Esophagus (tissue), 2 donors: Measurements from ENCODE around the gene HTR1D. TPM values are rescaled to one million over a fixed set of nuclear protein-coding genes. Genes with fewer than 3 reads are reported as not detected.
"Not testable (repeated sequence)": the region's sequence is repeated elsewhere in the genome, so short reads cannot be mapped to it uniquely, and the experiment has no call there.

ENCODE experiments used
- H3K27ac ChIP-seq, 2 donors: one replicate each; pipeline ENCODE4 v1.5.1; 2013; ENCODE audit warnings: low read depth in 2 of 2, mild to moderate bottlenecking in 2 of 2, inconsistent platforms in 1 of 2, low read length in 1 of 2, moderate library complexity in 1 of 2
- H3K27me3 ChIP-seq, 2 donors: one replicate each; pipeline ENCODE4 v1.6.1; 2013; ENCODE audit warnings: low read length in 2 of 2, control low read depth in 1 of 2, mild to moderate bottlenecking in 1 of 2; ENCODE audit not compliant: insufficient read depth in 2 of 2, control insufficient read depth in 1 of 2
- H3K36me3 ChIP-seq, 2 donors: one replicate each; pipeline ENCODE4 v1.6.1; 2013; ENCODE audit warnings: low read length in 1 of 2; ENCODE audit not compliant: control insufficient read depth in 2 of 2, insufficient read depth in 2 of 2
- H3K4me1 ChIP-seq, 2 donors: one replicate each; pipeline ENCODE4 v1.6.1; 2013; ENCODE audit warnings: low read length in 1 of 2; ENCODE audit not compliant: control insufficient read depth in 2 of 2, insufficient read depth in 2 of 2
- H3K4me3 ChIP-seq, 2 donors: one replicate each; pipeline ENCODE4 v1.5.1; 2013; ENCODE audit warnings: low read length in 2 of 2, mild to moderate bottlenecking in 2 of 2, low read depth in 1 of 2, moderate library complexity in 1 of 2
- H3K9me3 ChIP-seq, 2 donors: one replicate each; pipeline ENCODE4 v1.6.1; 2013; ENCODE audit warnings: mild to moderate bottlenecking in 2 of 2, low read depth in 1 of 2, low read length in 1 of 2, moderate library complexity in 1 of 2; ENCODE audit not compliant: control insufficient read depth in 2 of 2, insufficient read depth in 1 of 2
- WGBS, 2 donors: extraction: QIAGEN DNeasy Blood & Tissue Kit; methylation state at CpG; one replicate each; pipeline ENCODE4 v1.1.7; 2013; 5-methylcytosine and 5-hydroxymethylcytosine counted together
- polyA plus RNA-seq, 2 donors: library from polyadenylated mRNA; stranded (reverse); fragments of 200-250 nt; gene quantifications; one replicate each; pipeline ENCODE4 v1.2.3, GENCODE V29; 2013
- donor health status: healthy with polysubstance abuse.
- donor health status: Bipolar disorder and iron deficiency.

The HTR1D gene
- polyA plus RNA-seq, 2 donors: not detected

- Histone ChIP-seq H3K36me3 (no peaks in the 10 kb centered on the region), H3K4me3 (no peak overlapping the region), H3K9me3 (no peaks in the 10 kb centered on the region), H3K27me3 (peaks cover 0 to 2% of the 10 kb centered on the region in 2 donors), H3K27ac (no peak overlapping the region), H3K4me1 (no peaks in the 10 kb centered on the region)
- WGBS, 2 donors: 33 to 43% methylated on average over 6 of the region's 6 CpGs
These were observed 6.9 kb downstream of the HTR1D start for GRCh38 chr1:23210351-23210785.

GRCh38 chr1:23209770-23210169 lies 7.5 kb downstream of the HTR1D start:
- peaks cover 0 to 2% of the 10 kb centered on the region in 2 donors for H3K27me3 ChIP-seq
- 78 to 80% methylated on average over 4 of the region's 4 CpGs for WGBS, 2 donors

DNA sequence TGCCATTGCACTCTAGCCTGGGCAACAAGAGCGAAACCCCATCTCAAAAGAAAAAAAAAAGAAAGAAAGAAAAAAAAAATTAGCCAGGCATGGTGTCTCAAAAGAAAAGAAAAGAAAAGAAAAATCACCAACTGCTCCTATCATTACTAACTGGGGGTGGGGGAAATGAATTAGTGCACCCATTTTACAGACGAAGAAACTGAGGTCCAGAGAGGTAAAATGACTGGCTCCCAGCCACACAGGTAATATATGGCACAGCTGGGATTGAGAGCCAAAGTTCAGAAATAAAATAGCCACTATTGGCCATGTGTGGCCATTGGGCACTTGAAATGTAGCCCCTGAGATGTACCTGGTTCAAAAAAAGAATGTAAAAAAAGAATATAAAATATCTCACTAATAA lies 8.8 kb downstream of the HTR1D start:
- H3K27ac ChIP-seq: no peak overlapping the region
- 88 to 94% methylated on average over 2 of the region's 2 CpGs for WGBS, 2 donors
- no peak overlapping the region for H3K4me3 ChIP-seq
- H3K4me1 ChIP-seq: no peaks in the 10 kb centered on the region
- no peaks in the 10 kb centered on the region for H3K36me3 ChIP-seq
- H3K9me3 ChIP-seq: no peaks in the 10 kb centered on the region
- peaks cover 0 to 2% of the 10 kb centered on the region in 2 donors for H3K27me3 ChIP-seq

More at GRCh38 chr1:23209770-23210169, 7.5 kb downstream of the HTR1D start:
- Histone ChIP-seq H3K4me1 (no peaks in the 10 kb centered on the region), H3K9me3 (no peaks in the 10 kb centered on the region), H3K27ac (no peak overlapping the region), H3K4me3 (no peak overlapping the region), H3K36me3 (no peaks in the 10 kb centered on the region)

DNA sequence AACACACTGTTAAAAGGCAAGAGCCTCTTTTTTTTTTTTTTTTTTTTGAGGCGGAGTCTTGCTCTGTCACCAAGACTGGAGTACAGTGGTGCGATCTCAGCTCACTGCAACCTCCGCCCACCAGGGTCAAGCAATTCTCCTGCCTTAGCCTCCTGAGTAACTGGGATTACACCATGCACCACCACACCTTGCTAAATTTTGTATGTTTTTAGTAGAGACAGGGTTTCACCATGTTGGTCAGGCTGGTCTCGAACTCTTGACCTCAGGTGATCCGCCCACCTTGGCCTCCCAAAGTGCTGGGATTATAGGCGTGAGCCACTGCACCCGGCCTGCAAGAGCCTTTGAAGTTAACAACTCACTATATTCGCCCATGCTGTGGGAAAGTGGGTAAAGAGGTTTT lies 9.6 kb downstream of the HTR1D start:
- H3K9me3 ChIP-seq, H3K27ac ChIP-seq, H3K4me3 ChIP-seq, H3K36me3 ChIP-seq, H3K27me3 ChIP-seq, H3K4me1 ChIP-seq: not testable (repeated sequence)
- WGBS, 2 donors: 87 to 90% methylated on average over 8 of the region's 8 CpGs

GRCh38 chr1:23202263-23202749 lies 15.0 kb downstream of the HTR1D start:
- no peaks in the 10 kb centered on the region for H3K4me1 ChIP-seq
- H3K9me3 ChIP-seq: no peaks in the 10 kb centered on the region
- no peak overlapping the region for H3K4me3 ChIP-seq
- H3K27ac ChIP-seq: no peak overlapping the region
- H3K27me3 ChIP-seq: peaks cover 0 to 3% of the 10 kb centered on the region in 2 donors
- H3K36me3 ChIP-seq: no peaks in the 10 kb centered on the region
- WGBS, 2 donors: 60 to 65% methylated on average over 3 of the region's 3 CpGs

DNA sequence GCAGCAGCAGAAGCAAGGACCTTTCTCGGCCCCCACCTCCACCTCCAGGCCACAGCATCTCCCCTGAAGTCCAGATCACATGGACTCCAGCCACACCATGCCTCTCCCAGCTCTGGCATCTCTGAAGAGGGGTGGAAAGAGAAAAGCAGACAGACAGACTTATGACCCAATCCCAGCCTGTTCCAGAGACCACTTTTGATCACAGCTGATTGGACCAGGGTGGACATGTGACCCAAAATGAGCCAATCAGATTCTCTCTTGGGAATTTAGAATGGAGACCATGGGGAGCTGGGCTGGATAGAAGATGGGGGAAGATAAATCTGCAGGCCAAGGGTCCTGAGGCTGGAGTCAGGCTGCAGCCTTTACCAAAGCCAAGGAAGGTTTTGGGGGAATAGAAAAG lies 16.4 kb downstream of the HTR1D start:
- H3K4me3 ChIP-seq: no peak overlapping the region
- H3K4me1 ChIP-seq: no peaks in the 10 kb centered on the region
- H3K27me3 ChIP-seq: peaks cover 0 to 3% of the 10 kb centered on the region in 2 donors
- no peaks in the 10 kb centered on the region for H3K36me3 ChIP-seq
- H3K9me3 ChIP-seq: no peaks in the 10 kb centered on the region
- no peak overlapping the region for H3K27ac ChIP-seq
- 75 to 82% methylated on average over 1 of the region's 1 CpG for WGBS, 2 donors

- WGBS, 2 donors: 45 to 63% methylated on average over 4 of the region's 4 CpGs
These were observed 18.9 kb downstream of the HTR1D start for GRCh38 chr1:23198373-23198772.

DNA sequence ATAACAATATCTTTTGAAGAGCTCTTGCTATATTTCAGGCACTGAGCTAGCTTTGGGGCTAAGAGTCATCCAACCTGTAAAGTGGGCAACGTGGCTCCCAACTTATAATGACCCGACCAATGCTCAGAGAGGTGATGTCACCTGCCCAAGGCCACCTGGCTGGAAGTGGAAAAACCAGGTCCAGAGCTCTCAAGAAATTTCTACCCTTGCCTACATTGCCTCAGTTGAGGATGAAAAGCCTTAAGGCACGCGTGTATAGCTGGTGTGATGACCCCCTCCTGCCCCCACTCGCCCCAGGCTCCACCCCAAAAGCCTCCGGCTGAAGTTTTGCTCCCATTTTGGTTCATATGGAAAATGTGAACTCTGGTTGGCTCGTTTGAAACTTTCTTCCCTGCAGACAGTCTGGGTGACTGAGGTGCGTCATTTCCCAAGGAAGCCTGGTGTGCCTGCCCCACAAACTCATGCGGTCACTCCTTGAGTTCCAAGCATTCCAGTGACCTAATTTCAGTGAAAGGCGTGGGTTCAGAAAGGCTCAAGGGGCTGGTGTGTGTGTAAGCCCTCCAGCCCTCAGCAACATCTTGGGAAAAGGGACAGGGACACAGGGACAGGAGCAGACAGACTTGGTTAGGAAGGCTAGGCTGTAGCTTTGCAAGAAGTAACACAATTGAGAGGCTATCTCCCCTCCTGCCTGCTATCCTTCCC lies 20.5 kb downstream of the HTR1D start:
- Histone ChIP-seq H3K4me3 (no peak overlapping the region), H3K9me3 (no peaks in the 10 kb centered on the region), H3K36me3 (no peaks in the 10 kb centered on the region), H3K27me3 (peaks cover 0 to 3% of the 10 kb centered on the region in 2 donors), H3K4me1 (no peaks in the 10 kb centered on the region), H3K27ac (no peak overlapping the region)
- 66 to 75% methylated on average over 10 of the region's 10 CpGs for WGBS, 2 donors

More at GRCh38 chr1:23198373-23198772, 18.9 kb downstream of the HTR1D start:
- H3K27me3 ChIP-seq: peaks cover 0 to 3% of the 10 kb centered on the region in 2 donors
- H3K4me3 ChIP-seq: no peak overlapping the region
- H3K4me1 ChIP-seq: no peaks in the 10 kb centered on the region
- no peaks in the 10 kb centered on the region for H3K9me3 ChIP-seq
- no peaks in the 10 kb centered on the region for H3K36me3 ChIP-seq
- no peak overlapping the region for H3K27ac ChIP-seq

DNA sequence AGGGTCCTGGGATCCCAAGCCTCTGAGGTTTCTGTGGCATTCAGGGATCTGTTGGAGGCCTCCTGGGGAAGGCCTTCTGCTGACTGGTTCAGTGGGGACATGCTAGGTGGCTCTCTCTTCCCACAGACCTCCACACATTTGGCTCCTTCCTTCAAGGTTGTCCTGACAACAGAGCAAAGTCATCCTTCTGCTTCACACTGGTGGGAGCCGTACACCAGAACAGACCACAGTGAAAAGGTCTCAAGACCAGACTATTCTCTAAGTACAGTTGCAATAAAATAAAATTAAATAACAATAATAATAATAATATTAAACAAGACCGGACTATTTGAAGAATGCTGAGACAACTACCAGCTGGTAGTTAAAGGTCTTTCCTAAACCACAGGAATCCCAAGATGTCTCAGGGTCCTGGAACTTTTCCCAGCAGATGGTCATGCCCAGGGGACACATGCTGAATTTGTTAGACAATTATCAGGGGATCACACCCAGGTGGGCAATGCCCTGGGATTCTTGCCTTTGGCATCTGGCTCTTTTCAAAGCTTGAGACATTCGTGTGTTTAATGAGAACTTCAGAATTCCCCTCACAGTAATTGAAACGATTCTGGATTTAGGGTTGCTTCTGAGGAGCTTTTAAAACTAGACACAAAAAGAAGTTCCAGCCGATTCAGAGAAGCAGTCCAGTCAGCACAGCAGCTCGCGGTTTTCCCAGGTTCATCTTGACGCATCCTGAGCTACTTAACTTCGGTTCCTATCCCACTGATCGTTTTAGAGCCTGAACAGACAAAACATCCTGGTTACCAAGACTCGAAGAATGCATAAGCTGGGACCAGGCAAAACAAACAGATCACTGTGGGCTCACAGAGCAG lies 22.9 kb downstream of the HTR1D start:
- Histone ChIP-seq H3K4me3 (no peak overlapping the region), H3K9me3 (no peaks in the 10 kb centered on the region), H3K27me3 (no peaks in the 10 kb centered on the region), H3K27ac (no peak overlapping the region), H3K36me3 (no peaks in the 10 kb centered on the region), H3K4me1 (no peaks in the 10 kb centered on the region)
- 59 to 65% methylated on average over 11 of the region's 11 CpGs for WGBS, 2 donors
